ENCODE data around the gene LRRC37B.
"Not testable (repeated sequence)": the region's sequence is repeated elsewhere in the genome, so short reads cannot be mapped to it uniquely, and the experiment has no call there.

Gene LRRC37B

GRCh38 chr17:32041306-32041875 is 34.2 kb downstream of the LRRC37B start:
- DNase-seq (ENCODE audit: low read depth): not testable (repeated sequence)

GRCh38 chr17:32042266-32042665 is 35.1 kb downstream of the LRRC37B start:
- not testable (repeated sequence) for DNase-seq (ENCODE audit: low read depth)

GRCh38 chr17:32045611-32046010 is 38.4 kb downstream of the LRRC37B start:
- not testable (repeated sequence) for DNase-seq (ENCODE audit: low read depth)

- not testable (repeated sequence) for DNase-seq (ENCODE audit: low read depth)
Measured at GRCh38 chr17:32047663-32048062, 40.5 kb downstream of the LRRC37B start.

DNA sequence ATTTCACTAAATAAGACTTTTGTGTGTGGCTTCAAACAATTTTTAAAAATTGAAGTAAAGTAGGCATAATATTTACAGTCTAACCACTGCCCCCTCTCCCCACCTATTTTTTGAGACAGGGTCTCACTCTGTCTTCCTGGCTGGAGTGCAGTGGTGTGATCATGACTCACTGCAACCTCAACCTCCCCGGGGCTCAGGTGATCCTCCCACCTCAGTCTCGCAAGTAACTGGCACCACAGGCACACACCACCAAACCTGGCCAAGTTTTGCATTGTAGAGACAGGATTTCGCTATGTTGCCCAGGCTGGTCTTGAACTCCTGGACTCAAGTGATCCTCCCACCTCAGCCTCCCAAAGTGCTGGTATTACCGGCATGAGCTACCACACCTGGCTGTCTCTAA is 47.8 kb downstream of the LRRC37B start:
- not testable (repeated sequence) for DNase-seq (ENCODE audit: low read depth)

- DNase-seq (ENCODE audit: low read depth): not testable (repeated sequence)
Measured at GRCh38 chr17:32055425-32055824, 48.2 kb downstream of the LRRC37B start.

GRCh38 chr17:32056500-32056899 is 49.3 kb downstream of the LRRC37B start:
- DNase-seq (ENCODE audit: low read depth): not testable (repeated sequence)

- DNase-seq (ENCODE audit: low read depth): not testable (repeated sequence)
Measured at GRCh38 chr17:32057460-32058105, 50.4 kb downstream of the LRRC37B start.

DNA sequence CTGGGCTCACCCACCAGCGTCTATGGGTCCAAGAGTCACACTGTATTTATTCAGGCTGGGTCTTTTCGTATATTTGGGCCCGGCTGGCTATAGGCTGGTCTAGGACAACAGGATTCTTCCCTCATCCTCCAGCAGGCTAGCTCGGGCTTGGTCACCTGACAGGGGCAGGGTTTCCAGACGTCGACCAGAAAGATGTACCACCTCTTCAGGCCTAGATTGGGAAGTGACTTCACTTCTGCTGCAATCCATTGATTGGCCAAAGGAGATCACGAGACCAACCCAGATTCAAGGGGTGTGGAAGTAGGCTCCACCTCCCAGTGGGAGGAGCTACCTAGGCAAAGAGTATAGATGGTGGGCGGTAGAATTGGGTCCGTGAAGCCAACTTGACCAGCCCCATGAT is 53.5 kb downstream of the LRRC37B start:
- DNase-seq (ENCODE audit: low read depth): not testable (repeated sequence)

GRCh38 chr17:32061840-32062239 is 54.7 kb downstream of the LRRC37B start:
- not testable (repeated sequence) for DNase-seq (ENCODE audit: low read depth)

GRCh38 chr17:32064091-32064490 is 56.9 kb downstream of the LRRC37B start:
- DNase-seq (ENCODE audit: low read depth): not testable (repeated sequence)

DNA sequence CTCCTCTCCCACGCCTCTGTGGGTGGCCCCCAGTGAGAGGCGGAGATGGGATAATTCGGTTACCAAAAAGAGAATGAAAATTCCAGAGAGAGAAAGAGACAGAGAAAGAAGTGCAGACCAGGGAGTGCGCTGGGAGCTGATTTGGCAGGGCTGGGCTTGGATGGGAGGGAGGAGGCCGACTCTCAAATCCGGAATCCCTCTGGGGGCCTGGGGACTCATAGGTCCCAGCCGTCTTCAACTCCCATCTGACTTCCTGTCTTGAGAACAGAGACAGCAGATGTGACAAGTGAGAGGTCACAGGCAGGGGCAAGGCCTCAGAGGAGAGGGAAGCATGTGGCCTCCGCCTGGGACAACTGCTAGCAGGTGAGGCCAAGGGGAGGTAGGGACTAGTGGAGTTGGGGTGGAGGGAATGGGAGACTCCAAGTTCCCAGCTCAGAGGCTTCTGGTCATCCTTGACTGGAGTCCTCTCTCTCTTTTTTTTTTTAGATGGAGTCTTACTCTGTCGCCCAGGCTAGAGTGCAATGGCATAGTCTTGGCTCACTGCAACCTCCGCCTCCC is 59.0 kb downstream of the LRRC37B start:
- not testable (repeated sequence) for DNase-seq (ENCODE audit: low read depth)

- DNase-seq (ENCODE audit: low read depth): peak; percentile 17
Measured at GRCh38 chr17:32066863-32067642, 59.9 kb downstream of the LRRC37B start.

GRCh38 chr17:32069067-32069466 is 61.9 kb downstream of the LRRC37B start:
- DNase-seq (ENCODE audit: low read depth): not testable (repeated sequence)

DNA sequence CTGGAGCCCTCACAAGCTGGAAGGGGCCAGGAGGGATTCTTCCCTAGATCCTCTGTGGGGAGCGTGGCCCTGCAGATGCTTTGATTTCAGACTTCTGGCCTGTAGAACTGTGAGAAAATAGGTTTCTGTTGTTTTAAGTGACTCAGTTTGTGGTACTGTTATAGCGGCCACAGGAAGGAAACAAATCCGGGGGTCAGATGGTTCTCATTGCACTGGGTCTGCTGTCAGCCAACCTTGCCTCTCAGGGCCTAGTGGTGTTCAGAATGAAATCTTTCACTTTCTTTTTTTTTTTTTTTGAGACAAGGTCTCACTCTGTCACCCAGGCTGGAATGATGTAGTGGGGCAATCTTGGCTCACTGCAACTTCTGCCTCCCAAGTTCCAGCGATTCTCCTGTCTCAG is 64.8 kb downstream of the LRRC37B start:
- DNase-seq (ENCODE audit: low read depth): peak; percentile 29

DNA sequence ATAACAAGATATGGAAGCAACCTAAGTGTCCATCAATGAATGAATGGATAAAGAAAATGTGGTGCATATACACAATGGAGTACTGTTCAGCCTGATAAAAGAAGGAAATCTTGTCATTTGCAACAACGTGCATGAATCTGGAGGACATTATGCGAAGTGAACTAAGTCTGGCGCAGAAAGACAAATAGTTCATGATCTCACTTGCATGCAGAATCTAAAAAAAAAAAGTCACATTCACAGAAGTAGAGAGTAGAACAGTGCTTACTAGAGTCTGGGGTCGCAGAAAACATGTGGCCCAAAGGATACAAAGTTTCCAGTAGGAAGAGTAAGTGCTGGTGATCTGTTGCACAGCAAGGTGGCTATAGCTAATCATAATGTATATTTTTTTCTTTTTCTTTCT is 65.9 kb downstream of the LRRC37B start:
- not testable (repeated sequence) for DNase-seq (ENCODE audit: low read depth)

DNA sequence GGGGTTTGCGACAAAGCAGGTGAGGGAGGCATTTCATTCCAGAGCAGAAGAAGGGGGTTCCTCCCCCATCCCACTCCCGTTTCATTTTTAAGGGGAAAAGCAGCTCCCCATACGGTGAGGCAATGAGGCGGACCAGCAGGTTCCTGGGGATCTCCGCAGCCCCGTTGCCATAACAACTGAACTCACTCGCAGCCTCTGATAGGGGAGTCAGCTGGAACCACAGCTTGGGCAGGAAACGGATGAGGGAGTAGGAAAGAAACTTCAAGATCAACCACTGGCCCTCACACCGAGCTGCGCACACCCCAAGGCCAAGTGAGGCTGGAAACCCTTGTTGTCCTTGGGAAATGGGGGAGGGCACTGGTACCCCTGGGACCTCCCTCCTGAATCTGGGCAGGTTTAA is 72.6 kb downstream of the LRRC37B start:
- DNase-seq (ENCODE audit: low read depth): peak; percentile 52

DNA sequence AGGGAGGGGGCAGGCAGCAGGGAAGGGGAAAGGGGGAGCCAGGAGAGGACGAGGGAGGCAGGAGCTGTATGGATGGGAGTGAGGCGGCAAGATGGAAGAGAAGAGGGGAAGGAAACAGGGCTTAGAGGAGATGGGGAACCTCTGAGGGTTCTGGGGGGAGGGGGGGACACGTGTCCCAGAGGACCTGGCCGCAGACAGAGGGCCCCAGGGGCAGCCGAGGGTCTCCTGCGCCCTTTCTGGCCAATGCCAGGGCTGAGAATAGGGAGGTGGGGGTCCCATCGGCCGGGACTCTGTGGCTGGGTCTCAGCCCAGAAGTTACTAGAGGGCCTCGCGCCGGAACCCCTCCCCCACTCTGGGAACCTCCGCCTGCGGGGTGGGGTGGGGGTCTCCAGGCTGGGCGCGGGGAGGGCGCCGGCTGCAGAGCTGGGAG is 76.4 kb downstream of the LRRC37B start:
- not testable (repeated sequence) for DNase-seq (ENCODE audit: low read depth)

- not testable (repeated sequence) for DNase-seq (ENCODE audit: low read depth)
Measured at GRCh38 chr17:32084003-32084941, 77.1 kb downstream of the LRRC37B start.

DNA sequence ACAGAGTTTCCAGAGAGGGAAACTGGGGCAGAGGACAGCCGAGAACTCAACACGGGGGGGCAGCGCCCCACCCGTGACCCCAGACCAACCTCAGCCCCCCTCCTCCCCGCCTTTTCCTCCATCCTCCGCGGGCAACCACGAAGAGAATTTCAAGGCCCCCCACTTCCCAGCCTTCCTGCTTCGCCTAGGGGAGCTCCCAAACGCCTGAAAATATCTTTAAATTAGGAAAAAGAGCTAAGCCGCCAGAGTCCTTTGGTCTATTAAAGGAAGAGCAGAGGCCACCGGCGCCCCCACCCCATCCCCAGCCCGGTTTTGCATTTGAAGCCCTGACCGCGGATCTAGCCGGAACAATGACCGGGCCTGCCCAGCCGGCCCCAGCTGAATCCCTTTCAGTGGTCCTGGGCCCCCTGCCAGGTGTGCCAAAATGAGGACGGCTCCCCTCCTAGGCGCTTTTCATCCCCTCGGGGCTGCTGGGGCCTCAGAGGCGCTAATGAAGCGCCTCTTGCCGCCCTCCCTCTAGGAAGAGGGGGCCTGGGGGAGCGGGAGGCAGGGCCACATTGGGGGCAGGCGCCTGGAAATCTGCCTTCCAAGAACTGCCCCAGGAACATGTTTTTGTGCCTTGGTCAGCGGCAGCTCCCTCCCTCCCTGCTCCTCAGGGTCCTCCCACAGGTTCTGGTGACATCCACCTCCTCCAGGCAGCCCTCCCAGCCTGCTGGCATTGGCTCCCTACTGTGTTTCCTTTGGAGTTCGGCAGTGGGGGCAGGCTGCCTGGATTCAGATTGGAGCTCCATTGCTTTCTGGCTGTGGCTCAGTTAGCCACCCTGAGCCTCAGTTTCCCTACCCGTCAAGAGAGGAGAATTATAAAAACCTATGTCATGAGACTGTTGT is 78.0 kb downstream of the LRRC37B start:
- DNase-seq (ENCODE audit: low read depth): not testable (repeated sequence)
